ENCODE data around the gene JAG1. TPM values are rescaled to one million over a fixed set of nuclear protein-coding genes. Genes with fewer than 3 reads are reported as not detected.
"Not testable (repeated sequence)": the region's sequence is repeated elsewhere in the genome, so short reads cannot be mapped to it uniquely, and the experiment has no call there.

The JAG1 gene
- total and polyA plus RNA-seq, 4 experiments from 2014 or later = 0.04 to 1.9 (median 0.45) TPM

- Histone ChIP-seq H3K27ac (ENCODE audit: low read depth, low read length) (no peak overlapping the region), H3K27me3 (ENCODE audit: insufficient read depth, low read length) (no peaks in the 10 kb centered on the region), H3K9me3 (ENCODE audit: control insufficient read depth in 1 of 2, low read length in 2 of 2) (no peaks in the 10 kb centered on the region), H3K4me1 (ENCODE audit: insufficient read depth, low read length) (no peaks in the 10 kb centered on the region), H3K36me3 (ENCODE audit: insufficient read depth, low read length) (no peaks in the 10 kb centered on the region), H3K4me3 (ENCODE audit: low read length in 2 of 2) (no peak overlapping the region)
- CTCF ChIA-PET (ENCODE audit: partially characterized antibody) = no interaction called here
- Mint-ChIP-seq H3K27ac (no peak overlapping the region), H3K4me3 (no peak overlapping the region), H3K27me3 (no peaks in the 10 kb centered on the region), H3K9me3 (no peaks in the 10 kb centered on the region), H3K36me3 (peaks cover 10 to 30% of the 10 kb centered on the region in 2 donors), H3K4me1 (peaks cover 0 to 4% (median 2%) of the 10 kb centered on the region in 4 donors)
- DNase-seq = no peak
- intact Hi-C loops (cut with micrococcal nuclease) = no loop called here
- POLR2A ChIA-PET (ENCODE audit: partially characterized antibody) = no interaction called here
Observed at GRCh38 chr20:10595266-10595665, 78.5 kb downstream of the JAG1 start.

- Mint-ChIP-seq H3K9me3 (no peaks in the 10 kb centered on the region), H3K27me3 (no peaks in the 10 kb centered on the region), H3K36me3 (peaks cover 8 to 25% of the 10 kb centered on the region in 2 donors), H3K4me1 (peaks cover 0 to 4% (median 2%) of the 10 kb centered on the region in 4 donors), H3K27ac (no peak overlapping the region), H3K4me3 (no peak overlapping the region)
- H3K4me3 ChIP-seq (ENCODE audit: low read length in 2 of 2) = no peak overlapping the region
- H3K27me3 ChIP-seq (ENCODE audit: insufficient read depth, low read length) = no peaks in the 10 kb centered on the region
- no peaks in the 10 kb centered on the region for H3K4me1 ChIP-seq (ENCODE audit: insufficient read depth, low read length)
- ChIA-PET CTCF (ENCODE audit: partially characterized antibody) (no interaction called here), POLR2A (ENCODE audit: partially characterized antibody) (no interaction called here)
- H3K9me3 ChIP-seq (ENCODE audit: control insufficient read depth in 1 of 2, low read length in 2 of 2) = no peaks in the 10 kb centered on the region
- H3K27ac ChIP-seq (ENCODE audit: low read depth, low read length) = no peak overlapping the region
- DNase-seq = no peak
- intact Hi-C loops (cut with micrococcal nuclease) = no loop called here
- no peaks in the 10 kb centered on the region for H3K36me3 ChIP-seq (ENCODE audit: insufficient read depth, low read length)
Observed at GRCh38 chr20:10594296-10594868, 79.4 kb downstream of the JAG1 start.

- CTCF ChIA-PET (ENCODE audit: partially characterized antibody) = interaction anchor here (0.6 kb wide), 1 partner anchor 165 kb away, joined by 3 read pairs; no protein-coding TSS in a partner anchor
- H3K9me3 Mint-ChIP-seq = no peaks in the 10 kb centered on the region
- intact Hi-C loops (cut with micrococcal nuclease) = no loop called here
- H3K27me3 ChIP-seq (ENCODE audit: insufficient read depth, low read length) = no peaks in the 10 kb centered on the region
- H3K4me1 ChIP-seq (ENCODE audit: insufficient read depth, low read length) = no peaks in the 10 kb centered on the region
- no peak overlapping the region for H3K27ac ChIP-seq (ENCODE audit: low read depth, low read length)
- no peak overlapping the region for H3K4me3 ChIP-seq (ENCODE audit: low read length in 2 of 2)
- POLR2A ChIA-PET (ENCODE audit: partially characterized antibody) = no interaction called here
- H3K9me3 ChIP-seq (ENCODE audit: control insufficient read depth in 1 of 2, low read length in 2 of 2) = no peaks in the 10 kb centered on the region
- H3K4me1 Mint-ChIP-seq = peaks cover 0 to 4% (median 2%) of the 10 kb centered on the region in 4 donors
- no peak for DNase-seq
- H3K4me3 Mint-ChIP-seq = no peak overlapping the region
- peaks cover under 1 to 12% of the 10 kb centered on the region in 2 donors for H3K36me3 Mint-ChIP-seq
- no peaks in the 10 kb centered on the region for H3K36me3 ChIP-seq (ENCODE audit: insufficient read depth, low read length)
- H3K27ac Mint-ChIP-seq = no peak overlapping the region
- no peaks in the 10 kb centered on the region for H3K27me3 Mint-ChIP-seq
Observed at GRCh38 chr20:10591946-10592521, 81.8 kb downstream of the JAG1 start.

- ChIA-PET POLR2A (ENCODE audit: partially characterized antibody) (interaction anchor here (0.6 kb wide), 1 partner anchor 23 kb away, joined by 3 read pairs; no protein-coding TSS in a partner anchor), CTCF (ENCODE audit: partially characterized antibody) (interaction anchor here (1.0 to 1.2 kb wide), 2 partner anchors 15 to 77 kb away, joined by 3 to 4 read pairs; no protein-coding TSS in a partner anchor)
- peaks cover 0 to 7% of the 10 kb centered on the region in 2 donors for H3K36me3 Mint-ChIP-seq
- intact Hi-C loops (cut with micrococcal nuclease) = no loop called here
- peaks cover 0 to 4% (median 2%) of the 10 kb centered on the region in 4 donors for H3K4me1 Mint-ChIP-seq
- H3K27ac Mint-ChIP-seq = peak overlapping the region in 1 of 7 donors; percentile 32
- H3K4me1 ChIP-seq (ENCODE audit: insufficient read depth, low read length) = no peaks in the 10 kb centered on the region
- H3K27ac ChIP-seq (ENCODE audit: low read depth, low read length) = no peak overlapping the region
- H3K27me3 ChIP-seq (ENCODE audit: insufficient read depth, low read length) = no peaks in the 10 kb centered on the region
- H3K9me3 ChIP-seq (ENCODE audit: control insufficient read depth in 1 of 2, low read length in 2 of 2) = no peaks in the 10 kb centered on the region
- DNase-seq = no peak
- H3K9me3 Mint-ChIP-seq = no peaks in the 10 kb centered on the region
- H3K27me3 Mint-ChIP-seq = no peaks in the 10 kb centered on the region
- H3K36me3 ChIP-seq (ENCODE audit: insufficient read depth, low read length) = no peaks in the 10 kb centered on the region
- H3K4me3 Mint-ChIP-seq = no peak overlapping the region
- H3K4me3 ChIP-seq (ENCODE audit: low read length in 2 of 2) = no peak overlapping the region
Observed at GRCh38 chr20:10590950-10591671, 82.7 kb downstream of the JAG1 start.

GRCh38 chr20:10590446-10590845 lies 83.4 kb downstream of the JAG1 start:
- intact Hi-C loops (cut with micrococcal nuclease) = not testable (repeated sequence)

More at GRCh38 chr20:10590446-10590845, 83.4 kb downstream of the JAG1 start:
- H3K36me3 Mint-ChIP-seq; H3K4me3 ChIP-seq (ENCODE audit: low read length in 2 of 2); H3K27me3 ChIP-seq (ENCODE audit: insufficient read depth, low read length); H3K4me1 ChIP-seq (ENCODE audit: insufficient read depth, low read length); H3K9me3 ChIP-seq (ENCODE audit: control insufficient read depth in 1 of 2, low read length in 2 of 2); H3K36me3 ChIP-seq (ENCODE audit: insufficient read depth, low read length); H3K4me3 Mint-ChIP-seq; H3K4me1 Mint-ChIP-seq; H3K27me3 Mint-ChIP-seq; H3K27ac Mint-ChIP-seq; H3K27ac ChIP-seq (ENCODE audit: low read depth, low read length); DNase-seq; H3K9me3 Mint-ChIP-seq: not testable (repeated sequence)
- POLR2A ChIA-PET (ENCODE audit: partially characterized antibody) = interaction anchor here (0.6 kb wide), 1 partner anchor 22 kb away, joined by 3 read pairs; no protein-coding TSS in a partner anchor
- CTCF ChIA-PET (ENCODE audit: partially characterized antibody) = interaction anchor here (1.0 to 1.2 kb wide), 2 partner anchors 15 to 77 kb away, joined by 3 to 4 read pairs; no protein-coding TSS in a partner anchor

Small RNA genes lying within 50 kb of the gene (microRNA-seq; reads per million reads assigned to microRNA genes)
- not detected for gene MIR6870 (ENCODE audit: borderline microRNAs expressed, borderline number of aligned reads, borderline replicate concordance)

Other genes starting within 250 kb of the JAG1 start
- 10 to 100 TPM; 14.6 to 14.8 TPM for gene MKKS, start 239.8 kb downstream of the JAG1 start, total RNA-seq
- 10 to 100 TPM; 34.3 to 34.9 TPM for gene MKKS, start 239.8 kb downstream of the JAG1 start, polyA plus RNA-seq
- gene SLX4IP, start 238.7 kb downstream of the JAG1 start, total RNA-seq = 1 to 10 TPM; 6.3 to 6.6 TPM
- gene SLX4IP, start 238.7 kb downstream of the JAG1 start, polyA plus RNA-seq = 1 to 10 TPM; 1.5 to 1.7 TPM